ENCODE measurements around the gene IER2. TPM values are rescaled to one million over a fixed set of nuclear protein-coding genes. Genes with fewer than 3 reads are reported as not detected.
"Not testable (repeated sequence)": the region's sequence is repeated elsewhere in the genome, so short reads cannot be mapped to it uniquely, and the experiment has no call there.

The IER2 gene
- total RNA-seq, 1 donor from 2014 or later = 72.5 TPM

DNA sequence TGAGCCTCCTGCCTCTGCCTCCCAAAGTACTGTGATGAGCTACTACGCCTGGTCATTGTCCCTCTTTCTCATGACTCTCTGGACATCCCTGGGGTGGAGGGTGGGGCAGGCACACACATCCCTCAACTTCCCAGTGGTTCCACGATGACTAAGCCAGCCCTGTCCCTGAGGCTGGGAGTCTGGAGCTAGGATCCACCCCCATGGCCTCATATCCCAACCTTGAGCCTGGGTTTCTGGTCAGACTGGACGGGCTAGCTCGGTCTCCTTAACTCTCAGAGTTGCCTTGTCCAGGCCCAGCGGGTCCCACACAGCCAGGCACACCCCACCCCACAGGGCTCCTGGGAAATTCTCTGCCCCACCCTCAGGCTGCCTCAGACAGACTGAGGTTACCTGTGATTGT, 19.6 kb downstream of the IER2 start:
- no peak for DNase-seq (ENCODE audit: low read depth, low spot score)
- peaks cover 39% of the 10 kb centered on the region for H3K4me1 Mint-ChIP-seq
- H3K27ac Mint-ChIP-seq (ENCODE audit: unreplicated experiment) = no peak overlapping the region
- H3K4me3 Mint-ChIP-seq = no peak overlapping the region
- H3K27me3 Mint-ChIP-seq (ENCODE audit: low read depth) = no peaks in the 10 kb centered on the region
- TF ChIP-seq, protein P1, sequence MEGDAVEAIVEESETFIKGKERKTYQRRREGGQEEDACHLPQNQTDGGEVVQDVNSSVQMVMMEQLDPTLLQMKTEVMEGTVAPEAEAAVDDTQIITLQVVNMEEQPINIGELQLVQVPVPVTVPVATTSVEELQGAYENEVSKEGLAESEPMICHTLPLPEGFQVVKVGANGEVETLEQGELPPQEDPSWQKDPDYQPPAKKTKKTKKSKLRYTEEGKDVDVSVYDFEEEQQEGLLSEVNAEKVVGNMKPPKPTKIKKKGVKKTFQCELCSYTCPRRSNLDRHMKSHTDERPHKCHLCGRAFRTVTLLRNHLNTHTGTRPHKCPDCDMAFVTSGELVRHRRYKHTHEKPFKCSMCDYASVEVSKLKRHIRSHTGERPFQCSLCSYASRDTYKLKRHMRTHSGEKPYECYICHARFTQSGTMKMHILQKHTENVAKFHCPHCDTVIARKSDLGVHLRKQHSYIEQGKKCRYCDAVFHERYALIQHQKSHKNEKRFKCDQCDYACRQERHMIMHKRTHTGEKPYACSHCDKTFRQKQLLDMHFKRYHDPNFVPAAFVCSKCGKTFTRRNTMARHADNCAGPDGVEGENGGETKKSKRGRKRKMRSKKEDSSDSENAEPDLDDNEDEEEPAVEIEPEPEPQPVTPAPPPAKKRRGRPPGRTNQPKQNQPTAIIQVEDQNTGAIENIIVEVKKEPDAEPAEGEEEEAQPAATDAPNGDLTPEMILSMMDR (conservative IDR thresholded peaks at IDR 0.05) = no peak
- H3K9me3 Mint-ChIP-seq = no peaks in the 10 kb centered on the region
- no peaks in the 10 kb centered on the region for H3K36me3 Mint-ChIP-seq (ENCODE audit: low read depth)

DNA sequence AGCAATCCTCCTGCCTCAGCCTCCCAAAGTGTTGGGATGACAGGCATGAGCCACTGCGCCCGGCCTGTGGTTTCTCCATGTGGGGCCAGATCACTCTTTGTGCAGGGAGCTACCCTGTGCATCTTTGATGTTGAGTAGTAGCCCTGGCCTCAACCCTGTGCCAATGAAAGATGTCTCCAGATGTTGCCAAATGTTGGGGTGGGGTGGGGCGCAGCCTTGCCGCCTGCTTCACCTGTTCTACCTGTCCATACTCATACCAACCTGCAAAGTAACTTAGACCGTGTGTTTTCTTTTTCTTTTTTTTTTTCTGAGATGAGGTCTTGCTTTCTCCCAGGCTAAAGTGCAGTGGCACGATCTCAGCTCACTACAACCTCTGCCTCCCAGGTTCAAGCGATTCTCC, 20.9 kb downstream of the IER2 start:
- no peaks in the 10 kb centered on the region for H3K36me3 Mint-ChIP-seq (ENCODE audit: low read depth)
- no peak overlapping the region for H3K4me3 Mint-ChIP-seq
- no peak for DNase-seq (ENCODE audit: low read depth, low spot score)
- TF ChIP-seq, protein P1 (conservative IDR thresholded peaks at IDR 0.05) = no peak
- peaks cover 31% of the 10 kb centered on the region for H3K4me1 Mint-ChIP-seq
- no peaks in the 10 kb centered on the region for H3K9me3 Mint-ChIP-seq
- H3K27me3 Mint-ChIP-seq (ENCODE audit: low read depth) = no peaks in the 10 kb centered on the region
- H3K27ac Mint-ChIP-seq (ENCODE audit: unreplicated experiment) = no peak overlapping the region

DNA sequence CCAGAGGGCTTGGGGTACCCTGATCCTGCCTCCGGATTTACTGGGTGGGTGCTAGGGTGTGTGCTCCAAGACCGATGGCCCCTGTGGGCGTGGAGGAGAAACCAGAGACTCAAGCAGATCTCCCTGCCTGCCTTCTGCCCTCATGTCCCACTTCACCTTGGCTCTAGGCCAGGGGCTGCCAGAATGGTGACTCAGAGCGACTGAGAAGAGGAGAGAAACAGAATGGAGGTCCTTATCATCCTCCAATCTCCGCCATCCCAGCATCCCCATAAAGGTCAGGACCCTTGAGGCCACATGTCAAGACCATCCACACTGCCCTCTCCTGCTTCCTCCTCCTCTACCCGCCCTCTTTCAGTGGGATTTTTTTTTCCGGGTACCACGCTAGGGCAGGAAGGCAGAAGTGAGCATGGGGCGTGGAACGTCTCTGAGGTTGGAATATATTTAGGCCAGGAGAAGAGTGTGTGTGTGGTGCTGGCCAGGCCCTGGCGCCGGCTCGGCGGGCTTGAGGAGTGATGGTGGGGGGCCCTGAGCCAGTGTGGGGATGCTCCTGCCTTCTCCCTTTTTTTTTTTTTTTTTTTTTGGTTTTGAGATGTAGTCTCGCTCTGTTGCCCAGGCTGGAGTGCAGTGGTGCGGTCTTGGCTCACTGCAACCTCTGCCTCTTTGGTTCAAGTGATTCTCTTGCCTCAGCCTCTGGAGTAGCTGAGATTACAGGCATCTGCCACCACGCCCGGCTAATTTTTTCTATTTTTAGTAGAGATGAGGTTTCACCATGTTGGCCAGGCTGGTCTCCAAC, 22.3 kb downstream of the IER2 start:
- Mint-ChIP-seq H3K4me1 (peaks cover 20% of the 10 kb centered on the region), H3K27ac (ENCODE audit: unreplicated experiment) (peak overlapping the region; percentile 12), H3K4me3 (no peak overlapping the region), H3K36me3 (ENCODE audit: low read depth) (no peaks in the 10 kb centered on the region), H3K9me3 (no peaks in the 10 kb centered on the region), H3K27me3 (ENCODE audit: low read depth) (no peaks in the 10 kb centered on the region)
- TF ChIP-seq, protein P1 (conservative IDR thresholded peaks at IDR 0.05) = no peak
- DNase-seq (ENCODE audit: low read depth, low spot score) = no peak

DNA sequence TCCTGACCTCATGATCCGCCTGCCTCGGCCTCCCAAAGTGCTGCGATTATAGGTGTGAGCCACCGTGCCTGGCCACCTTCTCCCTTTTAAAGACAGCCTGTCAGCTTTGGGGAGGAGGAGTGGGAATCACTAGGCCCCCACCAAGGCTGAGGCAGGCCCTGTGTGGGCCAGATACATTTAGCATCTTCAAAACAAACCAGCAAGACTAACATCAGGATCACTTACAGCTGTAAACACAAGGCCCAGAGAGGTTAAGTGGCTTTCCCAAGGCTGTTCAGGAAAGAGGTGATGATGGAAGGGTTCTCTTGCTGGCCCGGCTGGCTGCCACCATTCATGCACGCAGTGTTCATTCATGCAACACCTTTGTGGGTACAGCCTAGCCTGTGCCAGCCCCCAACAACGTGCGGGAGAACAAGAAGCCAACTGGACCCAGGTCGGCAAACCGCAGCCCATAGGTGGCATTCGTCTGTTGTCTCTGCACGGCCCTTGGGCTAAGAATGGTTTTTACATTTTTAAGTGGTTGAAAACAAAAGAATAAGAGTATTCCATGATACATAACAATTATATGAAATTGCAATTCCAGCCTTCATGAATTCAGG, 23.0 kb downstream of the IER2 start:
- TF ChIP-seq, protein P1 (conservative IDR thresholded peaks at IDR 0.05) = no peak
- no peak overlapping the region for H3K4me3 Mint-ChIP-seq
- no peak overlapping the region for H3K27ac Mint-ChIP-seq (ENCODE audit: unreplicated experiment)
- DNase-seq (ENCODE audit: low read depth, low spot score) = no peak
- no peaks in the 10 kb centered on the region for H3K27me3 Mint-ChIP-seq (ENCODE audit: low read depth)
- H3K9me3 Mint-ChIP-seq = no peaks in the 10 kb centered on the region
- no peaks in the 10 kb centered on the region for H3K36me3 Mint-ChIP-seq (ENCODE audit: low read depth)
- H3K4me1 Mint-ChIP-seq = peaks cover 15% of the 10 kb centered on the region

DNA sequence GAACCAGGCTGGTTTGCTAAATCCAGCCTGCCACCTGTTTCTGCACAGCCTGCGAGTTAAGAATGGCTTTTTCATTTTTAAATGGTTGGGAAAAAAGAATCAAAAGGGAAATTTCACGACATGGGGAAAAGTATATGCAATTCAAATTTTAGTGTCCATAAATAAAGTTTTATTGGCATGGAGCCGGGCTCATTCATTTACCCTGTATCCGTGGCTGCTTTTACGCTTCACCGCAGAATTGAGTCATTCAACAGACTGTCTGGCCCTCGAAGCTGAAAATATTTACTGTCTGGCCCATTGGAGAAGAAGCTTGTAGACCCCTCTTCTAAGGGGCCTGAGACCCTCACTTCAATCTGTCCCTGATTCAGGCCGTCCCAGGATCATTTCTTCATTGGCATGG, 26.1 kb downstream of the IER2 start:
- Mint-ChIP-seq H3K4me3 (no peak overlapping the region), H3K27ac (ENCODE audit: unreplicated experiment) (peak overlapping the region; percentile 68), H3K9me3 (no peaks in the 10 kb centered on the region), H3K4me1 (peaks cover 6% of the 10 kb centered on the region), H3K36me3 (ENCODE audit: low read depth) (no peaks in the 10 kb centered on the region), H3K27me3 (ENCODE audit: low read depth) (no peaks in the 10 kb centered on the region)
- DNase-seq (ENCODE audit: low read depth, low spot score) = no peak
- TF ChIP-seq, protein P1 (conservative IDR thresholded peaks at IDR 0.05) = no peak

DNA sequence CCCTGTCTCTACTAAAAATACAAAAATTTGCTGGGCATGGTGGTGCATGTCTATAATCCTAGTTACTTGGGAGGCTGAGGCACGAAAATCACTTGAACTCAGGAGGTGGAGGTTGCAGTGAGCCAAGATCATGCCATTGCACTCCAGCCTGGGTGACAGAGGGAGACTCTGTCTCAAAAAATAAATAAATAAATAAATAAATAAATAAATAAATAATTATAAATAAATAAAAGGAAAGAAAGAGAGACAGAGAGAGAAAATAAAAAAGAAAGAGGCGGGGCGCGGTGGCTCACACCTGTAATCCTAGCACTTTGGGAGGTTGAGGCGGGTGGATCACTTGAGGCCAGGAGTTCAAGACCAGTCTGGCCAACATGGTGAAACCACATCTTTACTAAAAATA, 27.4 kb downstream of the IER2 start:
- H3K36me3 Mint-ChIP-seq (ENCODE audit: low read depth); H3K27ac Mint-ChIP-seq (ENCODE audit: unreplicated experiment); H3K4me3 Mint-ChIP-seq; H3K27me3 Mint-ChIP-seq (ENCODE audit: low read depth); H3K4me1 Mint-ChIP-seq; DNase-seq (ENCODE audit: low read depth, low spot score); H3K9me3 Mint-ChIP-seq: not testable (repeated sequence)

DNA sequence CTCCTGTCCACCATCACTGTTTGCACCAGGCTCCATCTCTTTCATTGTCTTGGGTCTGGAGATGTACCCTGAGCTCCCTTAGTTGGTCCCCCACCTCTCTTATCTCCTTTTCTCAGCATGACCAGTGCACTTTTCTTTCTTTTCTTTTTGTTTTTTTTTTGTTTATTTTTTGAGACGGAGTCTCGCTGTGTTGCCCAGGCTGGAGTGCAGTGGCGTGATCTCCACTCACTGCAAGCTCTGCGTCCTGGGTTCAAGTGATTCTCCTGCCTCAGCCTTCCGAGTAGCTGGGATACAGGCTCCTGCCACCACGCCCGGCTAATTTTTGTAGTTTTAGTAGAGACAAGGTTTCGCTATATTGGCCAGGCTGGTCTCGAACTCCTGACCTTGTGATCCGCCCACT, 28.1 kb downstream of the IER2 start:
- not testable (repeated sequence) for DNase-seq (ENCODE audit: low read depth, low spot score); H3K36me3 Mint-ChIP-seq (ENCODE audit: low read depth); H3K4me1 Mint-ChIP-seq; H3K27me3 Mint-ChIP-seq (ENCODE audit: low read depth); H3K4me3 Mint-ChIP-seq; H3K27ac Mint-ChIP-seq (ENCODE audit: unreplicated experiment); H3K9me3 Mint-ChIP-seq

Measured in neural crest cell (in vitro differentiated cells).